Camera-type eye (tissue), 1 donor: ENCODE data around the gene LRRC37A3. TPM values are rescaled to one million over a fixed set of nuclear protein-coding genes. Genes with fewer than 3 reads are reported as not detected.

Experiments used
- total RNA-seq: library from RNA; depleted of rRNA; stranded (reverse); fragments of >200 nt; gene quantifications from one replicate; pipeline ENCODE4 v1.2.3, GENCODE V29; 2014

The LRRC37A3 gene
- total RNA-seq, result 12.3 TPM

GRCh38 chr17:64919289-64920025, at the start of gene LRRC37A3:
LRRC37A3 (minus strand) TSS chr17:64919478; CDS start chr17:64897257, 22,221 bp downstream.

Other genes starting within 250 kb of the LRRC37A3 start
- gene GNA13, start 137.3 kb upstream of the LRRC37A3 start, total RNA-seq, result 94.3 TPM
- 20.2 TPM for gene RGS9, start 217.9 kb upstream of the LRRC37A3 start, total RNA-seq